Lower lobe of right lung (tissue), 2 donors: ENCODE data around the gene NSUN4. TPM values are rescaled to one million over a fixed set of nuclear protein-coding genes. Genes with fewer than 3 reads are reported as not detected.
"Not testable (repeated sequence)": the region's sequence is repeated elsewhere in the genome, so short reads cannot be mapped to it uniquely, and the experiment has no call there.

Experiments
- ATAC-seq, 2 donors: fragments of 200-7000 bp; cut with Tn5 transposase; one replicate each; pipeline ENCODE4 v1.9.1; 2020 to 2022; ENCODE audit warnings: mild to moderate bottlenecking in 2 of 2, moderate library complexity in 2 of 2
- DNase-seq: peaks from one replicate; pipeline ENCODE4 v3.0.0-alpha.2; 2020
- H3K27ac ChIP-seq: fragments of 200-600 bp; one replicate; pipeline ENCODE4 v1.8.0; 2022
- H3K27me3 ChIP-seq: fragments of 200-600 bp; one replicate; pipeline ENCODE4 v1.8.0; 2022; ENCODE audit warnings: low read depth
- H3K36me3 ChIP-seq: fragments of 200-600 bp; one replicate; pipeline ENCODE4 v1.8.0; 2022; ENCODE audit warnings: mild to moderate bottlenecking
- H3K4me1 ChIP-seq: fragments of 200-600 bp; one replicate; pipeline ENCODE4 v1.8.0; 2022
- H3K4me3 ChIP-seq: fragments of 200-600 bp; one replicate; pipeline ENCODE4 v1.8.0; 2022; ENCODE audit warnings: mild to moderate bottlenecking
- H3K9me3 ChIP-seq: fragments of 200-600 bp; one replicate; pipeline ENCODE4 v1.8.0; 2022
- CTCF ChIP-seq: fragments of 200-600 bp; IDR thresholded peaks from one replicate; pipeline ENCODE4 v1.8.0; 2022; ENCODE audit warnings: antibody characterized with exemption, mild to moderate bottlenecking
- intact Hi-C: fragments of 100-400 bp; cut with DNase I; formaldehyde crosslinking; loops from one replicate; pipeline ENCODE4 v1.11.0; 2022
- total RNA-seq: library from RNA; stranded (reverse); fragmentation: NEBNext Ultra II Directional; extraction: Animal tissue kit (Norgen Biotek cat#: 25700); gene quantifications from one replicate; pipeline ENCODE4 v1.2.1, GENCODE V29; 2021
- donor health status: DM: no; HTN: yes; CAD: no; lungs with severe emphysema.

The NSUN4 gene
- total RNA-seq, 1 donor from 2014 or later, result 26.9 TPM

- H3K36me3 ChIP-seq, result peaks cover 63% of the 10 kb centered on the region
Measured at GRCh38 chr1:46309401-46310159, 31.0 kb upstream of the NSUN4 start.

GRCh38 chr1:46310321-46310720 is 30.3 kb upstream of the NSUN4 start:
- Histone ChIP-seq H3K9me3 (no peaks in the 10 kb centered on the region), H3K4me3 (no peak overlapping the region), H3K36me3 (peaks cover 70% of the 10 kb centered on the region), H3K27ac (no peak overlapping the region), H3K27me3 (no peaks in the 10 kb centered on the region), H3K4me1 (peaks cover 10% of the 10 kb centered on the region)
- no peak for TF ChIP-seq CTCF
- intact Hi-C loops, result no loop called here
- ATAC-seq (no peak), DNase-seq (no peak)

More at GRCh38 chr1:46309401-46310159, 31.0 kb upstream of the NSUN4 start:
- Histone ChIP-seq H3K9me3 (no peaks in the 10 kb centered on the region), H3K27ac (no peak overlapping the region), H3K4me3 (no peak overlapping the region), H3K4me1 (peaks cover 17% of the 10 kb centered on the region), H3K27me3 (no peaks in the 10 kb centered on the region)
- intact Hi-C loops, result no loop called here
- DNase-seq (no peak), ATAC-seq (no peak)
- no peak for TF ChIP-seq CTCF

- intact Hi-C loops, result no loop called here
- H3K27me3 ChIP-seq, result no peaks in the 10 kb centered on the region
- DNase-seq, result no peak
- H3K4me1 ChIP-seq, result no peaks in the 10 kb centered on the region
- H3K36me3 ChIP-seq, result peaks cover 67% of the 10 kb centered on the region
- TF ChIP-seq CTCF, result no peak
- no peaks in the 10 kb centered on the region for H3K9me3 ChIP-seq
- H3K4me3 ChIP-seq, result no peak overlapping the region
- ATAC-seq, result no peak
- H3K27ac ChIP-seq, result no peak overlapping the region
Measured at GRCh38 chr1:46315669-46316403, 24.8 kb upstream of the NSUN4 start.

GRCh38 chr1:46317323-46317722 is 23.3 kb upstream of the NSUN4 start:
- Histone ChIP-seq H3K9me3 (no peaks in the 10 kb centered on the region), H3K27ac (no peak overlapping the region), H3K4me1 (no peaks in the 10 kb centered on the region), H3K27me3 (no peaks in the 10 kb centered on the region), H3K4me3 (no peak overlapping the region), H3K36me3 (peaks cover 52% of the 10 kb centered on the region)
- DNase-seq (no peak), ATAC-seq (no peak)
- TF ChIP-seq CTCF, result no peak
- intact Hi-C loops, result no loop called here

- H3K36me3 ChIP-seq, result peaks cover 32% of the 10 kb centered on the region
- H3K9me3 ChIP-seq, H3K27ac ChIP-seq, H3K4me1 ChIP-seq, intact Hi-C loops, H3K4me3 ChIP-seq, DNase-seq, H3K27me3 ChIP-seq, ATAC-seq: not testable (repeated sequence)
Measured at GRCh38 chr1:46319301-46319700, 21.3 kb upstream of the NSUN4 start.

GRCh38 chr1:46319960-46320914 is 20.4 kb upstream of the NSUN4 start:
- H3K9me3 ChIP-seq, H3K4me3 ChIP-seq, H3K27me3 ChIP-seq, ATAC-seq, H3K27ac ChIP-seq, intact Hi-C loops, H3K4me1 ChIP-seq, DNase-seq: not testable (repeated sequence)
- H3K36me3 ChIP-seq, result peaks cover 23% of the 10 kb centered on the region

GRCh38 chr1:46322191-46322590 is 18.4 kb upstream of the NSUN4 start:
- ATAC-seq, intact Hi-C loops, DNase-seq, H3K9me3 ChIP-seq, H3K4me1 ChIP-seq, H3K27ac ChIP-seq, H3K27me3 ChIP-seq, H3K36me3 ChIP-seq, H3K4me3 ChIP-seq: not testable (repeated sequence)

- H3K4me1 ChIP-seq, H3K4me3 ChIP-seq, H3K27me3 ChIP-seq, DNase-seq, H3K36me3 ChIP-seq, intact Hi-C loops, H3K27ac ChIP-seq, H3K9me3 ChIP-seq, ATAC-seq: not testable (repeated sequence)
Measured at GRCh38 chr1:46325285-46326076, 15.1 kb upstream of the NSUN4 start.
